IMR-90 (cell line): ENCODE measurements around the gene CSH2. TPM values are rescaled to one million over a fixed set of nuclear protein-coding genes. Genes with fewer than 3 reads are reported as not detected.
A peak's percentile ranks its signal among the peaks of the same experiment; 100 is the strongest.

Experiments
- ATAC-seq: fragments of 200-7000 bp; cut with Tn5 transposase; 2 replicates; pipeline ENCODE4 v1.9.1; 2020; ENCODE audit warnings: low read depth, mild to moderate bottlenecking, moderate library complexity
- BruUV-seq: library from RNA; stranded (reverse); fragments of 400-500 nt; replicated peaks from 2 replicates; lab custom pipeline; 2021; lab: Mats Ljungman, UMichigan
- CTCF ChIA-PET: fragments of 300-600 bp; formaldehyde crosslinking; extraction: SDS; loops from one replicate; lab custom pipeline; 2021; ENCODE audit warnings: antibody characterized with exemption; lab: Yijun Ruan, JAX
- POLR2A ChIA-PET: fragments of 300-600 bp; sonication (Branson Sonifier 250); formaldehyde crosslinking; loops from one replicate; lab custom pipeline; 2022; ENCODE audit warnings: antibody characterized with exemption; ENCODE audit not compliant: unreplicated experiment; lab: Charles Lee
- DNase-seq: peaks from one replicate; pipeline ENCODE4 v3.0.0; 2013
- H2AFZ ChIP-seq: replicated peaks from 2 replicates; pipeline ENCODE3; 2013; ENCODE audit warnings: low read length, mild to moderate bottlenecking; ENCODE audit not compliant: poor library complexity
- H2AK5ac ChIP-seq: 2 replicates; pipeline ENCODE4 v1.6.1; 2013; ENCODE audit warnings: low read depth, low read length, inconsistent platforms
- H2AK9ac ChIP-seq: replicated peaks from 2 replicates; pipeline ENCODE3; 2013; ENCODE audit warnings: mild to moderate bottlenecking, low read depth, low read length, moderate library complexity; ENCODE audit not compliant: poor library complexity
- H2BK120ac ChIP-seq: 2 replicates; pipeline ENCODE4 v1.6.1; 2013; ENCODE audit warnings: low read depth, low read length, inconsistent platforms
- H2BK15ac ChIP-seq: 3 replicates; pipeline ENCODE4 v1.6.1; 2013; ENCODE audit warnings: low read depth, low read length, inconsistent platforms
- H2BK20ac ChIP-seq: 2 replicates; pipeline ENCODE4 v1.6.1; 2013; ENCODE audit warnings: low read depth, mild to moderate bottlenecking, inconsistent platforms, low read length, moderate library complexity
- H2BK5ac ChIP-seq: 2 replicates; pipeline ENCODE4 v1.6.1; 2013; ENCODE audit warnings: mild to moderate bottlenecking, low read depth, low read length, inconsistent platforms; ENCODE audit not compliant: poor library complexity, severe bottlenecking
- H3K14ac ChIP-seq: replicated peaks from 2 replicates; pipeline ENCODE4 v1.6.1; 2013; ENCODE audit warnings: low read depth, low read length, inconsistent platforms
- H3K18ac ChIP-seq: 2 replicates; pipeline ENCODE4 v1.6.1; 2013; ENCODE audit warnings: low read depth, low read length, control low read depth
- H3K23ac ChIP-seq: 2 replicates; pipeline ENCODE4 v1.6.1; 2013; ENCODE audit warnings: low read depth, low read length, inconsistent platforms
- H3K27ac ChIP-seq: 2 replicates; pipeline ENCODE4 v1.5.1; 2013; ENCODE audit warnings: mild to moderate bottlenecking, control low read depth, low read length; ENCODE audit not compliant: insufficient read depth
- H3K27me3 ChIP-seq: 2 replicates; pipeline ENCODE4 v1.6.1; 2013; ENCODE audit warnings: low read length; ENCODE audit not compliant: control insufficient read depth, insufficient read depth
- H3K36me3 ChIP-seq: 2 replicates; pipeline ENCODE4 v1.6.1; 2013; ENCODE audit warnings: low read length, mixed read lengths; ENCODE audit not compliant: control insufficient read depth, insufficient read depth
- H3K4ac ChIP-seq: 2 replicates; pipeline ENCODE4 v1.6.1; 2013; ENCODE audit warnings: low read depth, low read length, inconsistent platforms
- H3K4me1 ChIP-seq: 2 replicates; pipeline ENCODE4 v1.6.1; 2013; ENCODE audit warnings: low read length, mixed read lengths; ENCODE audit not compliant: control insufficient read depth, insufficient read depth
- H3K4me2 ChIP-seq: 2 replicates; pipeline ENCODE4 v1.6.1; 2013; ENCODE audit warnings: low read depth, mild to moderate bottlenecking, control low read depth, low read length, moderate library complexity
- H3K4me3 ChIP-seq: 2 replicates; pipeline ENCODE4 v1.5.1; 2013; ENCODE audit warnings: low read depth, mild to moderate bottlenecking, control low read depth, low read length, moderate library complexity; ENCODE audit not compliant: insufficient read depth
- H3K56ac ChIP-seq: 2 replicates; pipeline ENCODE4 v1.6.1; 2013; ENCODE audit warnings: low read length, inconsistent platforms; ENCODE audit not compliant: insufficient read depth; ENCODE audit errors: extremely low read depth
- H3K79me1 ChIP-seq, 2 experiments: 2 replicates each; pipeline ENCODE4 v1.6.1; 2013; ENCODE audit warnings: low read length in 2 of 2, inconsistent platforms in 1 of 2, low read depth in 1 of 2
- H3K9ac ChIP-seq: 2 replicates; pipeline ENCODE4 v1.6.1; 2013; ENCODE audit warnings: low read depth, low read length, control low read depth
- H3K9me1 ChIP-seq: 2 replicates; pipeline ENCODE4 v1.6.1; 2013; ENCODE audit warnings: low read length, inconsistent platforms; ENCODE audit not compliant: insufficient read depth
- H3K9me3 ChIP-seq: 2 replicates; pipeline ENCODE4 v1.6.1; 2013; ENCODE audit warnings: low read length; ENCODE audit not compliant: control insufficient read depth, insufficient read depth
- H4K20me1 ChIP-seq: 2 replicates; pipeline ENCODE4 v1.6.1; 2013; ENCODE audit warnings: low read length, inconsistent platforms; ENCODE audit not compliant: insufficient read depth
- H4K5ac ChIP-seq: 2 replicates; pipeline ENCODE4 v1.6.1; 2013; ENCODE audit warnings: mild to moderate bottlenecking, low read depth, low read length, control low read depth
- H4K8ac ChIP-seq, 2 experiments: 2 replicates each; pipeline ENCODE4 v1.6.1; 2013; ENCODE audit warnings: low read depth in 2 of 2, low read length in 2 of 2, control low read depth in 1 of 2, inconsistent platforms in 1 of 2
- H4K91ac ChIP-seq: 2 replicates; pipeline ENCODE4 v1.6.1; 2013; ENCODE audit warnings: low read depth, low read length, inconsistent platforms; ENCODE audit not compliant: insufficient read depth
- BHLHE40 ChIP-seq: fragments of 150-350 bp; IDR thresholded peaks from 2 replicates; pipeline ENCODE4 v1.6.1; 2016; ENCODE audit warnings: mild to moderate bottlenecking, low read depth, low read length
- CHD1 ChIP-seq: IDR thresholded peaks from 2 replicates; pipeline ENCODE4 v1.6.1; 2012; ENCODE audit warnings: low read depth, low read length, improper control_type of control experiment
- MAZ ChIP-seq: IDR thresholded peaks from 2 replicates; pipeline ENCODE4 v1.6.1; 2012; ENCODE audit warnings: low read depth, mild to moderate bottlenecking, low read length, improper control_type of control experiment, moderate library complexity, borderline replicate concordance
- MXI1 ChIP-seq: IDR thresholded peaks from 2 replicates; pipeline ENCODE4 v1.6.1; 2012; ENCODE audit warnings: low read depth, mild to moderate bottlenecking, low read length, moderate library complexity, borderline replicate concordance
- RAD21 ChIP-seq: IDR thresholded peaks from 2 replicates; pipeline ENCODE4 v1.6.1; 2012; ENCODE audit warnings: low read length, improper control_type of control experiment
- RCOR1 ChIP-seq: IDR thresholded peaks from 2 replicates; pipeline ENCODE4 v1.6.1; 2012; ENCODE audit warnings: mild to moderate bottlenecking, low read length, improper control_type of control experiment; ENCODE audit not compliant: insufficient replicate concordance
- SMC3 ChIP-seq: fragments of 150-350 bp; IDR thresholded peaks from 2 replicates; pipeline ENCODE4 v1.6.1; 2016; ENCODE audit warnings: low read depth, mild to moderate bottlenecking, antibody characterized with exemption, low read length, moderate library complexity
- WGBS, 2 experiments: methylation state at CpG; one replicate each; pipeline versions ENCODE4 v1.1.5 to v1.1.7; 2013; ENCODE audit warnings: missing lambda C conversion rate in 2 of 2; ENCODE audit not compliant: insufficient read length in 1 of 2; ENCODE audit errors: extremely low coverage in 2 of 2; 5-methylcytosine and 5-hydroxymethylcytosine counted together
- dilution Hi-C: fragments of 300-500 bp; cut with HindIII; formaldehyde crosslinking; loops from one replicate; pipeline ENCODE4 v1.14.3; 2018; ENCODE audit warnings: low sequenced_read_pairs; ENCODE audit not compliant: unreplicated experiment
- in situ Hi-C: fragments of 300-500 bp; cut with MboI; formaldehyde crosslinking; loops from 3 replicates; pipeline ENCODE4 v1.14.3; 2019; ENCODE audit warnings: low sequenced_read_pairs, inconsistent platforms, mixed read lengths
- intact Hi-C: fragments of 100-400 bp; cut with micrococcal nuclease; formaldehyde crosslinking; loops from 2 replicates; pipeline ENCODE4 v1.10.0; 2022
- polyA plus RNA-seq, 3 experiments: library from polyadenylated mRNA; depleted of rRNA; stranded (reverse); fragments of >200 nt; gene quantifications; 2 replicates each; pipeline ENCODE4 v1.2.3, GENCODE V29; 2012; ENCODE audit warnings: low replicate concordance in 1 of 3
- total RNA-seq: library from RNA; depleted of rRNA; stranded (reverse); fragments of >200 nt; gene quantifications from 2 replicates; pipeline ENCODE4 v1.2.3, GENCODE V29; 2012
- TF ChIP-seq, protein P1 (sequence below): conservative IDR thresholded peaks from 2 replicates; pipeline ENCODE4 v1.5.1; 2012; ENCODE audit warnings: mild to moderate bottlenecking, low read depth, low read length, improper control_type of control experiment
- TF ChIP-seq, protein P2 (sequence below): fragments of 150-350 bp; IDR thresholded peaks from 2 replicates; pipeline ENCODE4 v1.6.1; 2017; ENCODE audit warnings: mild to moderate bottlenecking, antibody characterized with exemption, low read length, low read depth

CSH2 gene
- total and polyA plus RNA-seq, 2 of the 4 experiments (the other 2 are of a cell fraction) = not detected

DNA sequence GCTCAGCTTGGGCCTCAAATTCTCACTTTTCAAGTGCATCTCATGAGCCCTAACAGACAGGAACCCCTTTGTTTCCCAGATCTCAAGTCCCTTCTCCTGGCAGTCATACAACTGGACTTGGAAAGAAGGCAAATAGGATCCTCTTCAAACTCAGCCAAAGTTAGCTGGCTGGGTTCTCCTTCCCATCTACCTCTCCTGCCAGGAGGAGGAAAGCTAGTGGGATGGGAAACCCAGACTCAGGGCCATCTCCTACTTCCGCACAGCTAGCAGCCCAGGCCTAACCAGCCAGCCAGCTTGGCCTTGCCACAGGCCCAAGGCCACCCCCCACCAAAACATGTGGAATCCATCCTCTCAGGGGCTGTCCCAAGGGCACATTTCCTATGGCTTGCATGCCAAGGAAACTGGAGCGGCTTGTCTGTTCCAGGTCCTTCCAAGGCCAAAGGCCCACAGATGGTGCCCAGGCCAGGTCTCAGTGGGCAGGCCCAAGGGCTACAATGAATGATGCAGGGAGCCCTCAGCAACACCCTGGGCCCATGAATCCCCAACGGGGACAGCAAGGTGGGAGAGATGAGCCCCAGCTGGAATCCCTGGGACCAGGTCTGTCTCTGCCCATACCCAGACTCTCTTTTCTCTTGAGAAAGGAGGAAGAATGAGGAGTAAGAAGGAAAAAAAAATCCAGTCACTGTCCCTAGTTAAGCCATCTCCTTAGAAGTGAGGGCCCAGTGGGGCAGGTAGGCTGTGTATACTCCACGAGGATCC lies 32.7 kb downstream of the CSH2 start:
- Histone ChIP-seq H3K9me3 (no peaks in the 10 kb centered on the region), H2BK5ac (peak overlapping the region; percentile 51), H3K27me3 (no peaks in the 10 kb centered on the region), H3K9ac (peak overlapping the region; percentile 77), H3K4ac (peak overlapping the region; percentile 65), H2BK20ac (no peak overlapping the region; the same call in 1 of the 2 replicates), H3K79me1 (peaks cover 10 to 59% of the 10 kb centered on the region in 2 experiments; a peak in 3 of 4 replicates), H3K4me2 (peak overlapping the region; percentile 94), H3K36me3 (peaks cover 10% of the 10 kb centered on the region), H3K27ac (peak overlapping the region; percentile 84), H3K56ac (0 out of 2 replicates have a peak overlapping the region, but pooled peaks have one; percentile 6), H3K23ac (peak overlapping the region; percentile 97), H2BK15ac (no peak overlapping the region), H2AFZ (peak overlapping the region; percentile 96), H4K20me1 (peaks cover 34% of the 10 kb centered on the region), H2AK5ac (peak overlapping the region; percentile 27), H3K14ac (peak overlapping the region; percentile 59), H3K9me1 (peaks cover 12% of the 10 kb centered on the region), H3K4me3 (peak overlapping the region; percentile 81; the same call in 1 of the 2 replicates), H2AK9ac (peak overlapping the region; percentile 91), H3K4me1 (peaks cover 23% of the 10 kb centered on the region), H4K5ac (peak overlapping the region; percentile 0; the same call in 1 of the 2 replicates), H2BK120ac (peak overlapping the region; percentile 15; the same call in 1 of the 2 replicates), H4K91ac (peak overlapping the region; percentile 58; the same call in 1 of the 2 replicates), H3K18ac (no peak overlapping the region), H4K8ac (peak overlapping the region in 1 of 2 experiments; percentile 77; a peak in 1 of 4 replicates)
- no TSS peak for BruUV-seq
- ChIA-PET POLR2A (interaction anchor here (0.6 kb wide), 1 partner anchor 10 kb away, joined by 4 read pairs; no protein-coding TSS in a partner anchor), CTCF (no interaction called here)
- intact Hi-C loops (no loop called here), dilution Hi-C loops (no loop called here), in situ Hi-C loops (no loop called here)
- peak; percentile 8 for DNase-seq
- 25% methylated on average over 1 of the region's 4 CpGs; no CpG with 5 or more reads in 1 of the 2 experiments for WGBS, 2 experiments
- no peak for TF ChIP-seq MXI1
- TF ChIP-seq SMC3 = no peak
- no peak for TF ChIP-seq CHD1
- TF ChIP-seq BHLHE40 = no peak
- no peak for TF ChIP-seq RCOR1
- TF ChIP-seq, protein P1, sequence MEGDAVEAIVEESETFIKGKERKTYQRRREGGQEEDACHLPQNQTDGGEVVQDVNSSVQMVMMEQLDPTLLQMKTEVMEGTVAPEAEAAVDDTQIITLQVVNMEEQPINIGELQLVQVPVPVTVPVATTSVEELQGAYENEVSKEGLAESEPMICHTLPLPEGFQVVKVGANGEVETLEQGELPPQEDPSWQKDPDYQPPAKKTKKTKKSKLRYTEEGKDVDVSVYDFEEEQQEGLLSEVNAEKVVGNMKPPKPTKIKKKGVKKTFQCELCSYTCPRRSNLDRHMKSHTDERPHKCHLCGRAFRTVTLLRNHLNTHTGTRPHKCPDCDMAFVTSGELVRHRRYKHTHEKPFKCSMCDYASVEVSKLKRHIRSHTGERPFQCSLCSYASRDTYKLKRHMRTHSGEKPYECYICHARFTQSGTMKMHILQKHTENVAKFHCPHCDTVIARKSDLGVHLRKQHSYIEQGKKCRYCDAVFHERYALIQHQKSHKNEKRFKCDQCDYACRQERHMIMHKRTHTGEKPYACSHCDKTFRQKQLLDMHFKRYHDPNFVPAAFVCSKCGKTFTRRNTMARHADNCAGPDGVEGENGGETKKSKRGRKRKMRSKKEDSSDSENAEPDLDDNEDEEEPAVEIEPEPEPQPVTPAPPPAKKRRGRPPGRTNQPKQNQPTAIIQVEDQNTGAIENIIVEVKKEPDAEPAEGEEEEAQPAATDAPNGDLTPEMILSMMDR = no peak
- no peak for TF ChIP-seq MAZ
- TF ChIP-seq, protein P2, sequence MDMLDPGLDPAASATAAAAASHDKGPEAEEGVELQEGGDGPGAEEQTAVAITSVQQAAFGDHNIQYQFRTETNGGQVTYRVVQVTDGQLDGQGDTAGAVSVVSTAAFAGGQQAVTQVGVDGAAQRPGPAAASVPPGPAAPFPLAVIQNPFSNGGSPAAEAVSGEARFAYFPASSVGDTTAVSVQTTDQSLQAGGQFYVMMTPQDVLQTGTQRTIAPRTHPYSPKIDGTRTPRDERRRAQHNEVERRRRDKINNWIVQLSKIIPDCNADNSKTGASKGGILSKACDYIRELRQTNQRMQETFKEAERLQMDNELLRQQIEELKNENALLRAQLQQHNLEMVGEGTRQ = no peak
- no peak for TF ChIP-seq RAD21
- ATAC-seq = no peak
